C4-2B (cell line): Measurements from ENCODE around the gene CD300E.

Experiments used
- CTCF ChIP-seq: fragments of 450-650 bp; conservative IDR thresholded peaks from 2 replicates; pipeline ENCODE4 v1.5.1; 2017; ENCODE audit warnings: mild to moderate bottlenecking
- ZFX ChIP-seq: fragments of 450-650 bp; IDR thresholded peaks from 2 replicates; pipeline ENCODE4 v1.6.1; 2017

- no peak for TF ChIP-seq CTCF
- TF ChIP-seq ZFX = no peak
Observed at GRCh38 chr17:74623693-74624093, at the start of gene CD300E.
